ENCODE measurements around the gene KIAA1671.
"Not testable (repeated sequence)": the region's sequence is repeated elsewhere in the genome, so short reads cannot be mapped to it uniquely, and the experiment has no call there.

The KIAA1671 gene

GRCh38 chr22:24951942-24952836 lies at the start of gene KIAA1671:
Gene KIAA1671 (plus strand): TSS chr22:24952716. CDS start chr22:25028000, 75,284 bp downstream.
- Histone ChIP-seq H3K36me3 (ENCODE audit: insufficient read depth, low read length) (no peaks in the 10 kb centered on the region), H3K9ac (ENCODE audit: low read depth, low read length, poor library complexity, severe bottlenecking) (no peak within 1 kb of the TSS), H4K20me1 (ENCODE audit: insufficient read depth, low read length, poor library complexity, severe bottlenecking) (no peaks in the 10 kb centered on the region), H3K4me1 (ENCODE audit: insufficient read depth, low read length, poor library complexity, severe bottlenecking) (no peaks in the 10 kb centered on the region), H2AFZ (ENCODE audit: low read length) (no peak within 1 kb of the TSS), H3K4me2 (ENCODE audit: low read depth, low read length, poor library complexity, severe bottlenecking) (no peak within 1 kb of the TSS), H3F3A (ENCODE audit: low read depth) (no peaks in the 10 kb centered on the region), H3K9me2 (replicated peaks; ENCODE audit: low read depth, low read length) (no peaks in the 10 kb centered on the region), H3K79me2 (ENCODE audit: insufficient read depth, low read length) (no peaks in the 10 kb centered on the region), H3K9me3 (ENCODE audit: insufficient read depth, low read depth, low read length) (no peaks in the 10 kb centered on the region), H3K4me3 (ENCODE audit: low read length, poor library complexity, severe bottlenecking) (no peak within 1 kb of the TSS), H3K27me3 (ENCODE audit: insufficient read depth, low read length, poor library complexity, severe bottlenecking) (no peaks in the 10 kb centered on the region)
- TF ChIP-seq CTCF (conservative IDR thresholded peaks at IDR 0.05; ENCODE audit: low read length) = no peak
- no peak for TF ChIP-seq EZH2phosphoT487 (IDR thresholded peaks at IDR 0.05; ENCODE audit: borderline replicate concordance)

GRCh38 chr22:24905909-24906308 lies 46.6 kb upstream of the KIAA1671 start:
- Histone ChIP-seq H3K4me2 (ENCODE audit: low read depth, low read length, poor library complexity, severe bottlenecking) (no peak overlapping the region), H3K4me1 (ENCODE audit: insufficient read depth, low read length, poor library complexity, severe bottlenecking) (no peaks in the 10 kb centered on the region), H3K36me3 (ENCODE audit: insufficient read depth, low read length) (no peaks in the 10 kb centered on the region), H3F3A (ENCODE audit: low read depth) (no peaks in the 10 kb centered on the region), H3K9ac (ENCODE audit: low read depth, low read length, poor library complexity, severe bottlenecking) (no peak overlapping the region), H4K20me1 (ENCODE audit: insufficient read depth, low read length, poor library complexity, severe bottlenecking) (no peaks in the 10 kb centered on the region), H3K27me3 (ENCODE audit: insufficient read depth, low read length, poor library complexity, severe bottlenecking) (no peaks in the 10 kb centered on the region), H3K9me2 (replicated peaks; ENCODE audit: low read depth, low read length) (no peaks in the 10 kb centered on the region), H3K79me2 (ENCODE audit: insufficient read depth, low read length) (no peaks in the 10 kb centered on the region), H3K4me3 (ENCODE audit: low read length, poor library complexity, severe bottlenecking) (no peak overlapping the region), H3K9me3 (ENCODE audit: insufficient read depth, low read depth, low read length) (no peaks in the 10 kb centered on the region; the same call in 1 of the 2 replicates), H2AFZ (ENCODE audit: low read length) (no peak overlapping the region)
- TF ChIP-seq CTCF (conservative IDR thresholded peaks at IDR 0.05; ENCODE audit: low read length) (no peak), EZH2phosphoT487 (IDR thresholded peaks at IDR 0.05; ENCODE audit: borderline replicate concordance) (no peak)

GRCh38 chr22:24907101-24907500 lies 45.4 kb upstream of the KIAA1671 start:
- not testable (repeated sequence) for H3K36me3 ChIP-seq (ENCODE audit: insufficient read depth, low read length); H3K9me2 ChIP-seq (replicated peaks; ENCODE audit: low read depth, low read length); H3K4me2 ChIP-seq (ENCODE audit: low read depth, low read length, poor library complexity, severe bottlenecking); H4K20me1 ChIP-seq (ENCODE audit: insufficient read depth, low read length, poor library complexity, severe bottlenecking); H3K9me3 ChIP-seq (ENCODE audit: insufficient read depth, low read depth, low read length); H2AFZ ChIP-seq (ENCODE audit: low read length); H3K4me3 ChIP-seq (ENCODE audit: low read length, poor library complexity, severe bottlenecking); H3F3A ChIP-seq (ENCODE audit: low read depth); H3K4me1 ChIP-seq (ENCODE audit: insufficient read depth, low read length, poor library complexity, severe bottlenecking); H3K9ac ChIP-seq (ENCODE audit: low read depth, low read length, poor library complexity, severe bottlenecking); H3K27me3 ChIP-seq (ENCODE audit: insufficient read depth, low read length, poor library complexity, severe bottlenecking); H3K79me2 ChIP-seq (ENCODE audit: insufficient read depth, low read length)

GRCh38 chr22:24920029-24920428 lies 32.5 kb upstream of the KIAA1671 start:
- no peaks in the 10 kb centered on the region for H3K27me3 ChIP-seq (ENCODE audit: insufficient read depth, low read length, poor library complexity, severe bottlenecking)
- H4K20me1 ChIP-seq (ENCODE audit: insufficient read depth, low read length, poor library complexity, severe bottlenecking) = no peaks in the 10 kb centered on the region
- TF ChIP-seq CTCF (conservative IDR thresholded peaks at IDR 0.05; ENCODE audit: low read length) (no peak), EZH2phosphoT487 (IDR thresholded peaks at IDR 0.05; ENCODE audit: borderline replicate concordance) (no peak)
- H3K36me3 ChIP-seq (ENCODE audit: insufficient read depth, low read length) = no peaks in the 10 kb centered on the region
- no peaks in the 10 kb centered on the region for H3F3A ChIP-seq (ENCODE audit: low read depth)
- H2AFZ ChIP-seq (ENCODE audit: low read length) = no peak overlapping the region
- H3K4me2 ChIP-seq (ENCODE audit: low read depth, low read length, poor library complexity, severe bottlenecking) = no peak overlapping the region
- H3K4me3 ChIP-seq (ENCODE audit: low read length, poor library complexity, severe bottlenecking) = no peak overlapping the region
- no peaks in the 10 kb centered on the region for H3K79me2 ChIP-seq (ENCODE audit: insufficient read depth, low read length)
- no peak overlapping the region for H3K9ac ChIP-seq (ENCODE audit: low read depth, low read length, poor library complexity, severe bottlenecking)
- H3K9me3 ChIP-seq (ENCODE audit: insufficient read depth, low read depth, low read length) = no peaks in the 10 kb centered on the region
- no peaks in the 10 kb centered on the region for H3K4me1 ChIP-seq (ENCODE audit: insufficient read depth, low read length, poor library complexity, severe bottlenecking)
- no peaks in the 10 kb centered on the region for H3K9me2 ChIP-seq (replicated peaks; ENCODE audit: low read depth, low read length)

All from Loucy (cell line).